ENCODE results near the gene ZNHIT1.

Gene ZNHIT1

DNA sequence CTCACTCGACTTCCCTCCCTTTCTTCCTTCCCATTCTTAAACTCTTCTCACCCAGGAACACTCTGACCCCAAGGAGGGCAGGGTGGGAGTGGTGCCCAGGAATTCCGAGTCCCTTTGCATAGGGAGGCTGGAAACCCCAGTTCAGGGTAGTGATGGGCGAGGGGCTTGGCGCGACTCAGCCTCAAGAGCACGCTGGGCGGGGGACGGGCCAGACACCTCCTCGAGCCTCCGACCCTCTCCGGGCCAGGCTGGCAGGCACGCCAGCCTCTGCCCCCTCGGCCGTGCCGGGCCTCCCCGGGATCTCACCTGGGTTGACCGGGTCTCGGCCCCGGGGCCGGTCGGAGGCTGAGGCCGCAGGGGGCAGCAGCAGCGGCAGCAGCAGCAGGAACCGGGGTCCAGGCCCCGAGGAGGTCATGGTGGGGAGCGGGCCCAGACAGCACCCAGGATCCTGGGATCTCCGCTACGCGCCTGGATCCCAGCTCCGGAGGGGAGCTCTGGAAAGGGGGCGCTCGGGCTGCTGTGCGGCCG, 1.0 kb upstream of the ZNHIT1 start:
- peak overlapping the region; percentile 83 for H3K4me3 ChIP-seq (ENCODE audit: low read depth, low read length)

DNA sequence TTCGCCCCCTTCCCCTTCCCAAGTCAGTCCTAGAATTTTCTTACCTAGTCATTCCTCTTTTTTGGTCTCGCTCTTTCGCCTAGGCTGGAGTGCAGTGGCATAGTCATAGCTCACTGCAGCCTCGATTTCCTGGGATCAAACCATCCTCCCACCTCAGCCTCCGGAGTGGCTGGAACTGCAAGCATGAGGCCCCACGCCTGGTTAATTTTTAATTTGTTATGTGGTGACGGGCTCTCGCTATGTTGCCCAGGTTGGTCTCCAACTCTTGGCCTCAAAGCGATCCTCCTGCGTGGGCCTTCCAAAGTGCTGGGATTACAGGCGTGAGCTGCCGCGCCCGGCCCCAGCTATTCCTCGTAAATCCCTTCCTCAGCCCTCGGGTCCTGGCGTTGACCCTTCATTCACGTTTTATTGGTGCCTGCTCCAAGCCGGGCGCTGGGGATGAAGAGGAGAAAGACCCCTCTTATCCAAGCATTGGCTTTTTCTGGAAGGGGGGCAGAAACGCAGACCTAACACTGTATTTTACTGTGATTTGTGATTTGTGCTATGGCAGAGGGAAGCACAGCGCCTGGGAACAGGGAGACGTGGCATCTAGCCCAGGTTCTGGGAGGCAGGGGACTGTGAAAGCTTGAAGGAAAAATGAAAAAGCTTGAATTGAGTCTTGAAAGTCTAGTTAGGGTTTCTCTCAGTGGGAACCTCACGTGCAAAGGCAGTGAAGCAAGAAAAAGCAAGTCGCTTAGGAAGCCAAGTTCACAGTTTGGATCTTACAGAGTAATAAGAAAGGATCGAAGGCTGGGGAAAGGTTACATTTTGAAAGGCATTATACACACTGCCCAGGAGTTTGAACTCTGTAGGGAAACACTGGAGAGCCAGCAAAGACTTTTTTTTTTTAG, 516 bp downstream of the ZNHIT1 start:
- H3K4me3 ChIP-seq (ENCODE audit: low read depth, low read length): peak overlapping the region; percentile 83

DNA sequence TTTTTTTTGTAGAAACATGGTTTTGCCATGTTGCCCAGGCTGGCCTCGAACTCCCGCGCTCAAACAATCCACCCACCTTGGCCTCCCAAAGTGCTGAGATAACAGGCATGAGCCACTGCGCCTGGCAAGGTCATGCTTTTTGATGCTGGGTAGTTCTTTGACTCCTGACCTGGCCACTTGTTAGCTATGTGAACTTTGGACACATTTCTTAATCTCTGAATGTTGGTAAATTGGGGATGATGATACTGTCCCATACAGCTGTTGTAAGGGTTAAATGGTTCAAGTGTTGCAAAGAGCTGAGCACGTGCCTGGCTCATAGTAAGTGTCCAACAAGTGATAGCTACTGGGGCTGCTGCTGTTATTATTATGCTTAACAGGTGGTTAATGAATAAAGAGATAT, 2.3 kb downstream of the ZNHIT1 start:
- H3K4me3 ChIP-seq (ENCODE audit: low read depth, low read length): no peak overlapping the region

DNA sequence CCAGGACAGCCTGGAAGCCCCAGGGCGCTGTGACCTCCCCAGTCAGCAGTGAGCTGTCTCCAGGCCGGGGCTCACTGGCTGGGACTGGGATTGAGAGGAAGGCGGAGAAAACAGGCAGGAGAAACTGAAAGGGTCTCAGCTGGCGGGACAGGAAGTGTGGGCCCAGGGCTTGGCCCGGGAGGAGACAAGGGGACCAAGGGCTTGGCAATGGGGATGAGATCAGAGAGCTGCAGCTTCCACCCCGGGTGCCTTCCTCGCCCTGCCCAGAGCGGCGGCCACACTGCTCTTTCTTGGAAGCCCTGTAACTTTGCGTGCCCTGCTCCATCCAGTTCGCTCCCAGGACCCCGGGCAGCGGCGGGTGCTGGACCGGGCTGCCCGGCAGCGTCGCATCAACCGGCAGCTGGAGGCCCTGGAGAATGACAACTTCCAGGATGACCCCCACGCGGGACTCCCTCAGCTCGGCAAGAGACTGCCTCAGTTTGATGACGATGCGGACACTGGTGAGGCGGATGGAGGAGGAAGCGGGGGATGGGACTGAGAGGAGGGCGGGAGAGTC, 4.4 kb downstream of the ZNHIT1 start:
- H3K4me3 ChIP-seq (ENCODE audit: low read depth, low read length): no peak overlapping the region

DNA sequence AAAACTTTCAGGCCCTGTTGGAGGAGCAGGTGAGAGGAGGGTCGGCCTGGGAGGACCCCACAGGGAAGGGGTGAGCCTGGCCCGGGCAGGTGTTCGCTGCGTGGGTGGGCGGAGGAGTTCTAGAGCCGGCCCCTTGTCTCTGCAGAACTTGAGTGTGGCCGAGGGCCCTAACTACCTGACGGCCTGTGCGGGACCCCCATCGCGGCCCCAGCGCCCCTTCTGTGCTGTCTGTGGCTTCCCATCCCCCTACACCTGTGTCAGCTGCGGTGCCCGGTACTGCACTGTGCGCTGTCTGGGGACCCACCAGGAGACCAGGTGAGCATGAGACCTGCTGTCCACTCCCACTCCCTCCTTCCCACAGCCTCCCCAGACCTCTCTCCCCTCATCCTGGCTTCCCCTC, 5.6 kb downstream of the ZNHIT1 start:
- no peak overlapping the region for H3K4me3 ChIP-seq (ENCODE audit: low read depth, low read length)

DNA sequence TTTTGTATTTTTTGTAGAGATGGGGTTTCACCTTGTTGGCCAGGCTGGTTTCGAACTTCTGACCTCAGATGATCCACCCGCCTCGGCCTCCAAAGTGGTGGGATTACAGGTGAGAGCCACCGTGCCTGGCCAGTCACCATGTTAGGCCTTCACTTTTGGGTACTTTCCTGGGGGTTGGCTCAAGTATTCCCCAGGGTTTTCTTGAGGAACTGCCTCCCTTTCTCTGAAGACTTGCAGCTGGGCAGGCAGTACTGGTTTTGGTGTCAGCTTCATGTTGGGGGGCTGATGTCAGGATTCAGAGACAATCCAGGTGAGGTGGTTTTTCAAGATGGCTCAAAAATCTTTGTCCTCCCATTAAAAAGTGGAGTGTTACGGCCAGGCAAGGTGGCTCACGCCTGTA, 7.7 kb downstream of the ZNHIT1 start:
- no peak overlapping the region for H3K4me3 ChIP-seq (ENCODE audit: low read depth, low read length)

GRCh38 chr7:101226721-101227120, 8.8 kb downstream of the ZNHIT1 start:
- H3K4me3 ChIP-seq (ENCODE audit: low read depth, low read length): no peak overlapping the region

DNA sequence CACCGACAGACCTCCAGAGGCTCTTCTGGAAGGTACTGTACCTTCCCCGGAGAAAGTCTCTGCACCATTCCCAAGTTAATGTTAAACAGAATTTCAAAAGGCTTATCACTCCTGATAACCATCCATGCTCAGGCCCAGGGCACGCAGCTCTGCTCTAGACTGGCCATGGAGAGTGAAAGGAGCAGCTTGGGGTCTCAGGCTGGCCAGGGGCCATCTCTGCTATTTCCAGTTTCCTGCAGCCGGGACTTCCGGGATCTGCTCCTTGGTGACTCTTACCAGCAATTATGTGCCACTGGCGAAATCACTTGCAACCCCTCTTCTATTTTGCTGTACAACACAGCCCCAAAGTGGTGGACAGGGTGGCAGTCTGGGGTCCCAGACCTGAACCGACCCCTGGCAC, 13.7 kb downstream of the ZNHIT1 start:
- H3K4me3 ChIP-seq (ENCODE audit: low read depth, low read length): no peak overlapping the region

DNA sequence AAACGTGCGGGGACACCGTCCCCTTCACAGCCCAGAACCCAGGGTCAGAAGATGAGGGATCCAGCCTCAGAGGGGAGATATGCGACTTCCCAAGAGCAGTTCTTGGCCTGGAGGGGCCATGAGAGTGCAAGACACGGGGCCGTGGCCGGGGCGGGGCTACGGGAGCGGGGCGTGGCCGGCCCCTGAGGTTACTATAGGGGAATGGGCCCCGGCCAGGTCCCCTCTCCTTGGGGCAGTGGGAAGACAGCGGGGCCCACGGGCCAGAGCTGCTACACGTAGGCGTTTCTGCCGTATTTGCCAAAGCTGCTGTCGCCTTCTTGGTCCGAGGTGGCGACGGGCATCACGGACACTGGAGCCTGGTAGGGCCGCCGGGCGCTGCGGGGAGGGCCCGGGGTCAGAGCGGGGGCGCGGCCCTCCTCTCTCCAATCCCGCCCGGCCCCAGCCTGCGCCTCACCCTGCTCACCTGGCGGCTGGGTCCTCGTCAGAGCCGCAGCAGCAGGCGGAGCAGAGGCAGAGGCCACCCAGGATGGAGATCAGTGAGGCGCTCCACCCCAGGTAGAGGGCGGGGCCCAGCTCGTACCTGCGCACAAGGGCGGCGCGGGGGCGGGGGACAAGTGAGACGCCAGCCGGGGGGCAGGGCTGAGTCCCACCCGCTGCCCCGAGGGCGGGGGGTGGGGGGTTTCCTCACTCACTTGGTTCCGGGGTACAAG, 14.3 kb downstream of the ZNHIT1 start:
- peak overlapping the region; percentile 39 for H3K4me3 ChIP-seq (ENCODE audit: low read depth, low read length)

GRCh38 chr7:101233907-101234547, 16.1 kb downstream of the ZNHIT1 start:
- H3K4me3 ChIP-seq (ENCODE audit: low read depth, low read length): no peak overlapping the region

GRCh38 chr7:101234636-101235035, 16.7 kb downstream of the ZNHIT1 start:
- H3K4me3 ChIP-seq (ENCODE audit: low read depth, low read length): no peak overlapping the region

DNA sequence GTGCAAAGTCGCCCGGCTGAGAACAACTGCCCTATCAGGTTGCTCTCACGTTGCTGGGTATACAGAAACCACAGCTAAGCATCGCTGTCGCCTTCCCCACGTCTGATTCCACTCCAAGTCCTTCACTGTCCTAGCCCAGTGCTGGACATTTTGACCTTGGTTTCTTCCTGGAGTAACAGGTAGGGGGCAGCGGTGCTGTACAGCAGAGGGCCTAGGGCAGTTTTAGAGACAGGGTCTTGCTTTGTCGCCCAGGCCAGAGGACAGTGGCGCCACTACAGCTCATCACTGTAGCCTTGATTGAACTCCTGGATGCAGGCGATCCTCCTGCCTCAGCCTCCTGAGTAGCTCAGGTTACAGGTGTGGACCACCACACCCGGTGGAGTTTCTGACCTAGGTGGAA, 17.1 kb downstream of the ZNHIT1 start:
- H3K4me3 ChIP-seq (ENCODE audit: low read depth, low read length): no peak overlapping the region

DNA sequence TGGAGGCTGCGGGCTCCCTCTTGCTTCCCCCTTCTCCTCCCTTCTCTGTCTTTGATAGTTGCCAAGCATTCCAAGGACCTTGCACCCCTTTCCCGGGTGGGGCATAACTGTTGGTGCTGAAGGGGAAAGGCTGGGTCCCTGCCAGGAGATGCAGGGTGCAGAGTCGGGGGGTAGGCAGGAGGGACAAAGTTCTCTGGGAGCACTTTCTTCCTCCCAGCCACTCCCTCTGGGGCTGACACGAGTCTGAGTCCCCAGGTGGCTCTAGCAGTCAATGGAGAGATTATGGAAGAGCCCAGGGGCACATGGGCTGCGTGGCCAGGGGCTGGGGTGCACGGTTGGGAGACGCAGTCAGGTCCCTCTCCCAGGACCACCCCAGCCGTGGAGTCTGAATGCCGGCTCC, 17.6 kb downstream of the ZNHIT1 start:
- H3K4me3 ChIP-seq (ENCODE audit: low read depth, low read length): no peak overlapping the region

DNA sequence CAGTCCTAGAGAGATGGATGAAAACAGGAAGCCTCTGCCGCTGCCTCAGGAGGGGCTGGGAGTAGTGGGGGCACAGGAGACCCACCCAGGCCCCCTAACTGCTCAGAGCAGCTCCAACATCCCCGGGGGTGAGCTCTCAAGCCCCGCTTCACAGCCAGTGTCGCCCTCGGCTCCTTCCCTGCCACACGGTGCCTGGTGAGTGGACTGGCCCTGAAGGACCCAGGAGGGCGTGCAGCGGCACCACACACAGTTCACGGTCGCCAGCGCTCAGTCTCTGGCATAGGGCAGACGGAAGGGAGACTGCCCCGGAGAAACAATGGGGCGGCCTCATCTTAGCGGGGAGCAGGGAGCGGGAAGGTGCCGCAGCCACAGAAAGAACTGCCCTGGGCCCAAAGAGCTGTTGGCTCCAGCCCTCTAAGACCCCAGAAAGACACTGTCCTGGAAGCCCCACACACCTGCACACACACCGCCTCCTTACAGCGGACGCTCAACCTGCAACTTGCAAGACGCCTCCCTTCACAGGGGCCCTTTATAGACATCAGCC, 18.4 kb downstream of the ZNHIT1 start:
- no peak overlapping the region for H3K4me3 ChIP-seq (ENCODE audit: low read depth, low read length)

- no peak within 1 kb of the TSS for H3K4me3 ChIP-seq (ENCODE audit: low read depth, low read length)
Observed at GRCh38 chr7:101237206-101238067, 19.5 kb downstream of the ZNHIT1 start, which contains the start of gene CLDN15. Gene CLDN15, minus strand, starts transcription at chr7:101237802. Its CDS starts 221 bp downstream, at chr7:101237581.

DNA sequence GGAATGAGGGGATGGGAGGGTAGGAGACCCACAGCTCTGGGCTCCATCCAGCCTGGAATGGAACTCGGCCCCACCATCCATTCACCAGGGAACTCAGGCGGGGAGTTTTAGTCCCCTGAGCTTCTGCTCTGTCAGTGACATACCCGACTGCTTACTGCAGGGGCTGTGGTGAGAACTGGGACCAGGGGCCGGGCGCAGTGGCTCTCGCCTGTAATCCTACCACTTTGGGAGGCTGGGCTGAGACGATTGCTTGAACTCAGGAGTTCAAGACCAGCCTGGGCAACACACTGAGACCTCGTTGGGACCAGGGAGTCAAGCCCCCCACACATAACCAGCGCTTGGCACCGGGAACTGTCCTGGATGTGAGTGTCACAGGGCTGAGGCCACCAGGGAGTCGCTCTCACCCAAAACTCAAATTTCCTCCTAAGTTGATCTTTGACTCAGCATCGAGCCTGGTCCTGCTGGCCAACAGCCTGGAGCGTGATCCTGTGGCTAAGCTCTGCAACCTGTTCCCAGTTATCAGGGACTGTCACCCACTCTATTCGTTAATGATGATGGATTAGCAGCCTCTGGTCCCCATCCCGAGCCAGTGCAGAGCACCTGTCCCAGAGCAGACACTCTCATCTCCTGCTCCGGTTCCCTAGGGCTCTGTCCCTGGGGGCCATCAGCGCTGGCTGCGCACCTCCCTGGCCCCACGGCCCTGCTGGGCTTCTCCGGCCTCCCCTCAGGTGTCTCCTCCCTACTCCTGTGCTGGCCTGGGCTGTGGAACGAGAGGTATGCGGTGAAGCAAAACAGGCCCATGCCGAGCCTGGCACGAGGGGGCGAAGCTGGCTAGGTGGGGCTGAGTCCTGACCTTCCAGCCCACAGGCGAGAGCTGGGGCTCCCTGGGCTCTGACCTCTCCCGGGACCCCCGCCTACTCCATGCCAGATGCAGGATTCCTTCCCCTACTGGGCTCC, 20.5 kb downstream of the ZNHIT1 start:
- H3K4me3 ChIP-seq (ENCODE audit: low read depth, low read length): no peak overlapping the region

GRCh38 chr7:101239191-101239950, 21.4 kb downstream of the ZNHIT1 start:
- no peak overlapping the region for H3K4me3 ChIP-seq (ENCODE audit: low read depth, low read length)

DNA sequence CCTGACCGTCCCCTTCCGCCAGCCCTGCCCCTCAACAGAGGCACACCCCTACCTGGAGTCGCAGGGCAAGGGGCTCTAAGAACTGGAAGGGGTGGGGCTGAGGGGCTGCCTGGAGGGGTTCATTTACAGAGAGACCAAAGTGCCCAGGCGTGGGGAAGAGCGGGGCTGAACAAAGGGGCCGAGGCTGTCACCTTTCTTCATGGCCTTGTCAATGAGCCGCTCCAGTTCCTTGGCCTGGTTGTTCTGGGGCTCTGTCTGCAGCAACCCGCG, 21.9 kb downstream of the ZNHIT1 start:
- no peak overlapping the region for H3K4me3 ChIP-seq (ENCODE audit: low read depth, low read length)

All from iPS-11a (cell line).